RWPE1 (cell line): ENCODE results near the gene BYSL.

ENCODE experiments used
- CTCF ChIA-PET: fragments of 350-600 bp; sonication (Branson Sonifier 250); formaldehyde crosslinking; extraction: SDS; loops from one replicate; lab custom pipeline; 2021; lab: Yijun Ruan, JAX
- POLR2A ChIA-PET: fragments of 400-600 bp; formaldehyde crosslinking; extraction: SDS; loops from one replicate; lab custom pipeline; 2020; ENCODE audit warnings: antibody characterized with exemption; ENCODE audit not compliant: low non-redundant PET; lab: Yijun Ruan, JAX
- DNase-seq: peaks from one replicate; pipeline ENCODE4 v3.0.0; 2012; ENCODE audit warnings: low spot score
- H3K27ac ChIP-seq: fragments of 450-650 bp; 2 replicates; pipeline ENCODE4 v1.5.1; 2017
- TF ChIP-seq, protein P1 (sequence below): fragments of 450-650 bp; conservative IDR thresholded peaks from 2 replicates; pipeline ENCODE4 v1.5.1; 2017; ENCODE audit warnings: low read depth, mild to moderate bottlenecking

Gene BYSL, protein sequence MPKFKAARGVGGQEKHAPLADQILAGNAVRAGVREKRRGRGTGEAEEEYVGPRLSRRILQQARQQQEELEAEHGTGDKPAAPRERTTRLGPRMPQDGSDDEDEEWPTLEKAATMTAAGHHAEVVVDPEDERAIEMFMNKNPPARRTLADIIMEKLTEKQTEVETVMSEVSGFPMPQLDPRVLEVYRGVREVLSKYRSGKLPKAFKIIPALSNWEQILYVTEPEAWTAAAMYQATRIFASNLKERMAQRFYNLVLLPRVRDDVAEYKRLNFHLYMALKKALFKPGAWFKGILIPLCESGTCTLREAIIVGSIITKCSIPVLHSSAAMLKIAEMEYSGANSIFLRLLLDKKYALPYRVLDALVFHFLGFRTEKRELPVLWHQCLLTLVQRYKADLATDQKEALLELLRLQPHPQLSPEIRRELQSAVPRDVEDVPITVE

DNA sequence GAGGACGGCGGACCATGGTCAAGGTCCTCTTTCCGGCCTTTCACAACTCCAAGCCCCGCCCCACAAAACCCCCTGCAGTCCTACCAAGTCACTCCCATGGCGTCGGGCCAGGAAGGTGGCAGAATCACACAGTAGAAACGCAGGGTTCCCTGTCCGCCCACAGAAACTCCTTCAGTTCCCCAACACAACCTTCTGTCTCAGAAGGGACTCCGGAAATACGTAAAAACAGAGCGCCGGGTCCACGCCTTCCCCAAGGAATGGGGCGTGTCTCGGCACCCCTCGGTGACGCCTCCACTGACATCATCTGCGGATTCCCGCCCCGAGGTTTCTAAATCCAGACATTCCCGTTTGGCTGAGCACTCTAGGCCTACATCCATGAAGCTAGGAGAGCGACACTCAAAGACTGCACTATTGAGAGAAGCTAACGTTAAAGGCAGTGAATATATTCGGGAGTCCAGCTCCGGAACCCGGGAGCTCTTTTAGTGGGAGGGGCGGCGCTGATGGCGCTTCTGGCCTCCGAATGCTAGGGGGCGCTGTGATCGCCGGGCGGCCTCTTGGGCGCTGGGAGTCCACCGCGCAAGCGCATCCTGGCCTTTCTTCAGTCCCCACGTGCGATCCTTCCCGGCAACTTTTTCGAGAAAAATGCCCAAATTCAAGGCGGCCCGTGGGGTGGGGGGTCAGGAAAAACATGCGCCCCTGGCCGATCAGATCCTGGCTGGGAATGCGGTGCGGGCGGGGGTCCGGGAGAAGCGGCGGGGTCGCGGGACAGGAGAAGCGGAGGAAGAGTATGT, at the start of gene BYSL, which contains the start of gene MED20:
Gene BYSL (plus strand): TSS at position 579 of the 791 bp plus-strand sequence. CDS start 64 bp downstream, at position 643.
Gene MED20 (minus strand): TSS at position 219 of the 791 bp plus-strand sequence. CDS start 121 bp downstream, at position 98.
- H3K27ac ChIP-seq = peak within 1 kb of the TSS; percentile 94
- CTCF ChIA-PET = interaction anchor here (0.6 to 1.4 kb wide), 18 partner anchors 10 to 208 kb away, joined by 3 to 8 read pairs (median 4); partner anchors contain the start of gene TOMM6
- POLR2A ChIA-PET = interaction anchor here (0.5 to 0.7 kb wide), 5 partner anchors 34 to 837 kb away, joined by 3 to 4 read pairs (median 3); no protein-coding TSS in a partner anchor
- TF ChIP-seq, protein P1, sequence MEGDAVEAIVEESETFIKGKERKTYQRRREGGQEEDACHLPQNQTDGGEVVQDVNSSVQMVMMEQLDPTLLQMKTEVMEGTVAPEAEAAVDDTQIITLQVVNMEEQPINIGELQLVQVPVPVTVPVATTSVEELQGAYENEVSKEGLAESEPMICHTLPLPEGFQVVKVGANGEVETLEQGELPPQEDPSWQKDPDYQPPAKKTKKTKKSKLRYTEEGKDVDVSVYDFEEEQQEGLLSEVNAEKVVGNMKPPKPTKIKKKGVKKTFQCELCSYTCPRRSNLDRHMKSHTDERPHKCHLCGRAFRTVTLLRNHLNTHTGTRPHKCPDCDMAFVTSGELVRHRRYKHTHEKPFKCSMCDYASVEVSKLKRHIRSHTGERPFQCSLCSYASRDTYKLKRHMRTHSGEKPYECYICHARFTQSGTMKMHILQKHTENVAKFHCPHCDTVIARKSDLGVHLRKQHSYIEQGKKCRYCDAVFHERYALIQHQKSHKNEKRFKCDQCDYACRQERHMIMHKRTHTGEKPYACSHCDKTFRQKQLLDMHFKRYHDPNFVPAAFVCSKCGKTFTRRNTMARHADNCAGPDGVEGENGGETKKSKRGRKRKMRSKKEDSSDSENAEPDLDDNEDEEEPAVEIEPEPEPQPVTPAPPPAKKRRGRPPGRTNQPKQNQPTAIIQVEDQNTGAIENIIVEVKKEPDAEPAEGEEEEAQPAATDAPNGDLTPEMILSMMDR = peak; percentile 95
- DNase-seq = peak; percentile 96

DNA sequence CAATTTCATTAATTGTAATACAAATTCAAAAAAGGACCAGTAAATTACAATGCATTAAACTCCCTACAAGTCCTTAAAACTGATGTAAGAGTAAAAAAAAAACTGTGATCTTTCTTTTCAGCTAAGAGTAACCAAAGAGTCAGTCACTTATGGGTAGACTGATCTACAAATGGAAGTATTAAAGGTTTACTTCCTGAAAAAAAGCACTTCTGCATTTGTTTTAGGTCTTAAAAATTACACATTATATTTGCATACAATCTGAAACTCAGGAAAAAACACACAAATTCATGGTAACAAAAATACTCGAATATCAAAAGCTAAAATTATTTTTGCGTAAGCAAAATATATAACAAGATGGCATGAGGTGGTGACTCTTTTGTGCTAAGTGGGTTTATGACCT, 49.6 kb upstream of the BYSL start:
- CTCF ChIA-PET = no interaction called here
- no peak for DNase-seq
- TF ChIP-seq, protein P1 = no peak
- POLR2A ChIA-PET = no interaction called here
- no peak overlapping the region for H3K27ac ChIP-seq

DNA sequence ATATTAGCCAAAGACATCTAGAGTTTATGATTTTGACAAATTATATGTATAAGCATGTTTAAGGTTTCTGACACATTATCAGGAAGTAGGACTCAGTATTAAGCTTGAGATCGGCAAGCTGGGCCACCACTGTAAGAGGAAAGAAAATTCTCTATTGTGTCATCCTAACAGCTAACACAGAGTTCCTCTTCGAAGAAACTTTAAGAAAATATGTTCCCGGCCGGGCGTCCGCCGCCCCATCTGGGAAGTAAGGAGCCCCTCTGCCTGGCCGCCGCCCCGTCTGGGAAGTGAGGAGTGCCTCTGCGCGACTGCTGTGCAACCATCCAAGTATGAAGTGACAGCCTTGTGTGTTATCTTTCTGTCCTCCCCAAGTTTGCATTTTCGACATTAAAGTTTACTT, 49.2 kb upstream of the BYSL start:
- H3K27ac ChIP-seq = no peak overlapping the region
- ChIA-PET CTCF (interaction anchor here (0.6 kb wide), 1 partner anchor 976 kb away, joined by 3 read pairs; no protein-coding TSS in a partner anchor), POLR2A (no interaction called here)
- no peak for DNase-seq
- TF ChIP-seq, protein P1 = no peak

DNA sequence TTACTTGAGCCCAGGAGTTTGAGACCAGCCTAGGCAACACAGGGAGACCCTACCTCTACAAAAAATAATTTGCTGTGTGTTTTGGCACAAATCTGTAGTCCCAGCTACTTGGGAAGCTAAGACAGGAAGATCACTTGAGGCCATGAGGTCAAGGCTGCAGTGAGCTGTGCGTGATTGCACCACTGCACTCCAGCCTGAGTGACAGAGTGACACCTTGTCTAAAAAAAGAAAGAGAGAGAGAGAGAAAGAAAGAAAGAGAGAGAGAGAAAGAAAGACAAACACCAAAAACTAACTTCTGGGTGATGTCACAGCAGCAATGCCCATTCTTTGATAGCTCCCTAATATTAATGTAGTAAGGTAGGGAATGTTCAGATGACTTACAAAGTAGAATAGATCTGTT, 46.6 kb upstream of the BYSL start:
- DNase-seq = no peak
- no peak overlapping the region for H3K27ac ChIP-seq
- ChIA-PET POLR2A (no interaction called here), CTCF (no interaction called here)
- TF ChIP-seq, protein P1 = no peak

DNA sequence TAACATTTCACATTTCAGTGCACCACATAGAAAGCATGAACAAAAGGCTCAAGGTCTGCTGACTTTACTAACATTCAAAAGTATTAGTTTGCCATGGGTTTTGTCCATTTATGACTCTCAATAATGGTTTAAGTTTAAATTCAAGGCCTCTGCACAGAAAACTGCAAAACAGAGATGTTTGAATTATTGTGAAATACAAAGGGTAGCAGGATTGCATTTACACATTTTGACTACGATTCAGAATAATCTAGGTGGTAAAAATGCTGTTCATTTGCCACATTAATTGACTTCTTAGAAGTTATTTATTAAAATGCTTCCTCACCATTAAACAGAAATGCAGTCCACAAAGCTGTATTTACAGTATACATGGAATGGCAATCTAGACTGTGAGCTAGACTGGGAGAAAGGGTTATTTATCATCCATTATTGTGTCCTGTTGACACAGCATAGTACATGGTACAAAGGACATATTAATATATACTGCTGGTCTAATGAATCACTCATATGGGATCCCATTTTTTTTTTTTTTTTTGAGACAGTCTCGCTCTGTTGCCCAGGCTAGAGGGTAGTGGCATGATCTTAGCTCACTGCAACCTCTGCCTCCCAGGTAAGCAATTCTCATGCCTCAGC, 44.1 kb upstream of the BYSL start:
- CTCF ChIA-PET = no interaction called here
- POLR2A ChIA-PET = no interaction called here
- no peak overlapping the region for H3K27ac ChIP-seq
- TF ChIP-seq, protein P1 = no peak
- DNase-seq = no peak

DNA sequence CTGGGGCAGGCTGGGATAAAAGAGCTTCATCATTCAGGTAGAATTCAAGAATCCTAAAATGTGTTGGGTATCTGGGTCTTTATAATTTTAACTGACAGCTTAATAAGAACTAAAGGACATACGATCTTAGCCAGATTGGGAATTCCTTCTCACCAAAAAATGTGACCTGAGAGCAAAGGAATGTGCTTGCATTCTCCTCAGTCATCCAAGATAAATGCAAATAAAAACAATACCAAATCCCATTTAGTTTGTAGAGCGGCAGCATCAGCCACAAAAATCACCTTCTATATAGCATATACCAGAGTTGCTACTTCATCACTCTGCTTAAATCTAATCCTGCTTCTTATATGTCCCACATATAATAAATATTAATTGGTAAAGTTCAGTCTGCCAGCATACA, 43.1 kb upstream of the BYSL start:
- CTCF ChIA-PET = no interaction called here
- no peak overlapping the region for H3K27ac ChIP-seq
- no peak for DNase-seq
- POLR2A ChIA-PET = no interaction called here
- TF ChIP-seq, protein P1 = no peak
